Left lung (tissue), 10 donors: Measurements from ENCODE around the gene NHERF1. TPM values are rescaled to one million over a fixed set of nuclear protein-coding genes. Genes with fewer than 3 reads are reported as not detected.

Experiments
- ATAC-seq: fragments of 200-7000 bp; cut with Tn5 transposase; one replicate; pipeline ENCODE4 v1.9.1; 2020; ENCODE audit warnings: moderate library complexity
- DNase-seq, 4 donors: peaks; one replicate each; pipeline ENCODE4 v3.0.0-alpha.2; 2013 to 2020
- H3K27ac ChIP-seq, 2 donors: fragments of 200-600 bp; sonication (generic) in 1 of 2; one replicate each; pipeline versions ENCODE4 v1.5.0 to v1.8.0; 2020 to 2021
- H3K27me3 ChIP-seq, 2 donors: fragments of 200-600 bp; sonication (generic) in 1 of 2; one replicate each; pipeline versions ENCODE4 v1.5.0 to v1.8.0; 2020 to 2021
- H3K36me3 ChIP-seq, 2 donors: fragments of 200-600 bp; sonication (generic) in 1 of 2; one replicate each; pipeline versions ENCODE4 v1.5.0 to v1.8.0; 2020 to 2021
- H3K4me1 ChIP-seq, 2 donors: fragments of 200-600 bp; one replicate each; pipeline ENCODE4 v1.8.0; 2021
- H3K4me3 ChIP-seq, 2 donors: fragments of 200-600 bp; sonication (generic) in 1 of 2; one replicate each; pipeline versions ENCODE4 v1.5.0 to v1.8.0; 2020 to 2021; ENCODE audit warnings: mild to moderate bottlenecking in 1 of 2
- H3K9me3 ChIP-seq, 2 donors: fragments of 200-600 bp; sonication (generic) in 1 of 2; one replicate each; pipeline versions ENCODE4 v1.5.0 to v1.8.0; 2020 to 2021
- intact Hi-C, 2 donors: fragments of 100-400 bp; cut with DNase I; formaldehyde crosslinking; loops; one replicate each; pipeline versions ENCODE4 v1.11.2 to v1.14.2; 2022
- polyA plus RNA-seq, 6 donors: library from polyadenylated mRNA; unstranded; fragments of 120-200 nt; gene quantifications; one replicate each; pipeline ENCODE4 v1.2.1, GENCODE V29; 2013; ENCODE audit not compliant: insufficient read length in 6 of 6
- total RNA-seq, 2 donors: library from RNA; stranded (reverse); fragmentation: NEBNext Ultra II Directional; extraction: Animal tissue kit (Norgen Biotek cat#: 25700); gene quantifications; one replicate each; pipeline ENCODE4 v1.2.1, GENCODE V29; 2021
- TF ChIP-seq, protein P1 (sequence below), 2 donors: fragments of 200-600 bp; sonication (generic) in 1 of 2; IDR thresholded peaks; one replicate each; pipeline versions ENCODE4 v1.5.0 to v1.8.0; 2021; ENCODE audit warnings: antibody characterized with exemption in 2 of 2
- donor health status: DM: no; HTN: yes; CAD: no.
- donor health status: DM: no; HTN: no; CAD: no.

NHERF1 gene
- total and polyA plus RNA-seq, 8 donors = 25.5 to 65.5 (median 48.6) TPM

- H3K27me3 ChIP-seq = peaks cover 21 to 58% of the 10 kb centered on the region in 2 donors
- DNase-seq (no peak), ATAC-seq (no peak)
- peak overlapping the region in 1 of 2 donors; percentile 83 for H3K27ac ChIP-seq
- intact Hi-C loops = no loop called here
- no peaks in the 10 kb centered on the region for H3K36me3 ChIP-seq
- no peak overlapping the region for H3K4me3 ChIP-seq
- peaks cover 8 to 99% of the 10 kb centered on the region in 2 donors for H3K4me1 ChIP-seq
- H3K9me3 ChIP-seq = no peaks in the 10 kb centered on the region
- TF ChIP-seq, protein P1, sequence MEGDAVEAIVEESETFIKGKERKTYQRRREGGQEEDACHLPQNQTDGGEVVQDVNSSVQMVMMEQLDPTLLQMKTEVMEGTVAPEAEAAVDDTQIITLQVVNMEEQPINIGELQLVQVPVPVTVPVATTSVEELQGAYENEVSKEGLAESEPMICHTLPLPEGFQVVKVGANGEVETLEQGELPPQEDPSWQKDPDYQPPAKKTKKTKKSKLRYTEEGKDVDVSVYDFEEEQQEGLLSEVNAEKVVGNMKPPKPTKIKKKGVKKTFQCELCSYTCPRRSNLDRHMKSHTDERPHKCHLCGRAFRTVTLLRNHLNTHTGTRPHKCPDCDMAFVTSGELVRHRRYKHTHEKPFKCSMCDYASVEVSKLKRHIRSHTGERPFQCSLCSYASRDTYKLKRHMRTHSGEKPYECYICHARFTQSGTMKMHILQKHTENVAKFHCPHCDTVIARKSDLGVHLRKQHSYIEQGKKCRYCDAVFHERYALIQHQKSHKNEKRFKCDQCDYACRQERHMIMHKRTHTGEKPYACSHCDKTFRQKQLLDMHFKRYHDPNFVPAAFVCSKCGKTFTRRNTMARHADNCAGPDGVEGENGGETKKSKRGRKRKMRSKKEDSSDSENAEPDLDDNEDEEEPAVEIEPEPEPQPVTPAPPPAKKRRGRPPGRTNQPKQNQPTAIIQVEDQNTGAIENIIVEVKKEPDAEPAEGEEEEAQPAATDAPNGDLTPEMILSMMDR (IDR thresholded peaks at IDR 0.05) = no peak
Measured at GRCh38 chr17:74740173-74740572, 8.3 kb upstream of the NHERF1 start.

- intact Hi-C loops = no loop called here
- ATAC-seq = no peak
- H3K36me3 ChIP-seq = no peaks in the 10 kb centered on the region
- peaks cover 8 to 100% of the 10 kb centered on the region in 2 donors for H3K4me1 ChIP-seq
- no peak overlapping the region for H3K4me3 ChIP-seq
- no peaks in the 10 kb centered on the region for H3K9me3 ChIP-seq
- H3K27me3 ChIP-seq = peaks cover 21 to 52% of the 10 kb centered on the region in 2 donors
- DNase-seq = no peak
- peak overlapping the region in 1 of 2 donors; percentile 83 for H3K27ac ChIP-seq
- TF ChIP-seq, protein P1 (IDR thresholded peaks at IDR 0.05) = no peak
Measured at GRCh38 chr17:74740641-74741387, 7.6 kb upstream of the NHERF1 start.

DNA sequence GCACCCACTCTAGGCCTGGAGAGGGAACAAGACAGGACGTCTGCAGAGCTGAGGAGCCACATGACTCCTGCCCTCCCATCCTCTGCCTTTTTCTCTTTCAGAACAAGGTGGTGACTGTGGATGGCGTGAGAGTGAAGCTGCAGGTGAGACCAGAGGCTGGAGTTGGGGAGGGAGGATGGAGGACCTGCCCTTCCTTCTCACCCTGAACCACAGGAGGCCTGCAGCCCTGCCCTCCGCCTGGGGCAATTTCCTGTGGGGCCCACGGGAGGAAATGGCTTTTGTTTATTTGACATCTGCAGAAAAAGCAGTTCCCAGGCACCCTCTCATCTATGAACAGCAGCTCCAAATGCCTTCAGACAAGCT is 6.3 kb upstream of the NHERF1 start:
- DNase-seq (peak in 1 of 4 donors; percentile 88), ATAC-seq (no peak)
- no peaks in the 10 kb centered on the region for H3K9me3 ChIP-seq
- TF ChIP-seq, protein P1 (IDR thresholded peaks at IDR 0.05) = no peak
- peaks cover 8 to 100% of the 10 kb centered on the region in 2 donors for H3K4me1 ChIP-seq
- peaks cover 12 to 39% of the 10 kb centered on the region in 2 donors for H3K27me3 ChIP-seq
- H3K36me3 ChIP-seq = no peaks in the 10 kb centered on the region
- peak overlapping the region in 1 of 2 donors; percentile 83 for H3K27ac ChIP-seq
- no peak overlapping the region for H3K4me3 ChIP-seq
- intact Hi-C loops = no loop called here

DNA sequence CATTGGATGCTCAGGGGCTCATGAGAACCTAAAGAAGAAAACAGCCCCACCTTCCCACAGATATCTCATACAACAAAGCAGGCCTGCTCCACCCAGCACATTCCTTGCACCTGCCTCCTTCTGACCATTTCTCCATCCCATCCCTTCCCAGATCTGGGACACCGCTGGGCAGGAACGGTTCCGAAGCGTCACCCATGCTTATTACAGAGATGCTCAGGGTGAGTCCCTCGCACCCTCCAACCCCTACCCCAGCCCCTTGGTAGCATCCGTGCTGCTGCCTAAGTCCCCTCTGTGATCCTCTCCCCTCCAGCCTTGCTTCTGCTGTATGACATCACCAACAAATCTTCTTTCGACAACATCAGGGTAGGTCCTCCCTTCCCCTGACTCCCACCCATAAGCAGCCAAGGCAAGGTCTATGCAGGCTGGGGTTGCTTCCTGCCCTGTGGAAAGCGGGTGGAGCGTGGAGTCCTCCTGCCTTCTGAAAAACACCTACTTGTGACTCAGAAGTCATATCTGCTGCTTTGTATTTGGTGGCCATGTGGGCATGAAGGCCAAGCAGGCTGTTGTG is 5.4 kb upstream of the NHERF1 start:
- Histone ChIP-seq H3K27me3 (peaks cover 6 to 30% of the 10 kb centered on the region in 2 donors), H3K4me3 (no peak overlapping the region), H3K4me1 (peaks cover 13 to 100% of the 10 kb centered on the region in 2 donors), H3K36me3 (no peaks in the 10 kb centered on the region), H3K9me3 (no peaks in the 10 kb centered on the region), H3K27ac (peak overlapping the region in 1 of 2 donors; percentile 83)
- intact Hi-C loops = no loop called here
- no peak for DNase-seq
- ATAC-seq = no peak
- TF ChIP-seq, protein P1 (IDR thresholded peaks at IDR 0.05) = no peak

GRCh38 chr17:74743755-74744154 is 4.7 kb upstream of the NHERF1 start:
- Histone ChIP-seq H3K36me3 (no peaks in the 10 kb centered on the region), H3K9me3 (no peaks in the 10 kb centered on the region), H3K4me1 (peaks cover 13 to 94% of the 10 kb centered on the region in 2 donors), H3K4me3 (no peak overlapping the region), H3K27me3 (peaks cover under 1 to 23% of the 10 kb centered on the region in 2 donors), H3K27ac (peak overlapping the region in 1 of 2 donors; percentile 83)
- TF ChIP-seq, protein P1 (IDR thresholded peaks at IDR 0.05) = no peak
- intact Hi-C loops = loop anchor here in 1 of 2 donors (2.0 kb wide), 1 partner anchor 119 kb away; no protein-coding TSS in a partner anchor
- no peak for ATAC-seq
- DNase-seq = no peak
